IPS-NIHi11 (cell line): ENCODE data around the gene NFKBIL1.
A peak's percentile ranks its signal among the peaks of the same experiment; 100 is the strongest.
"Not testable (repeated sequence)": the region's sequence is repeated elsewhere in the genome, so short reads cannot be mapped to it uniquely, and the experiment has no call there.

Experiments
- DNase-seq: peaks from one replicate; pipeline ENCODE4 v3.0.0; 2012; ENCODE audit warnings: mixed read lengths, low spot score

Gene NFKBIL1

GRCh38 chr6:31546958-31547726 lies at the start of gene NFKBIL1:
NFKBIL1 (plus strand) TSS chr6:31547608; CDS start chr6:31547695, 87 bp downstream.
- DNase-seq = peak; percentile 91

GRCh38 chr6:31498748-31499147 lies 48.7 kb upstream of the NFKBIL1 start:
- peak; percentile 30 for DNase-seq

GRCh38 chr6:31499648-31500047 lies 47.8 kb upstream of the NFKBIL1 start:
- not testable (repeated sequence) for DNase-seq

GRCh38 chr6:31502586-31502985 lies 44.8 kb upstream of the NFKBIL1 start:
- no peak for DNase-seq

- not testable (repeated sequence) for DNase-seq
Observed at GRCh38 chr6:31509036-31509435, 38.4 kb upstream of the NFKBIL1 start.

GRCh38 chr6:31510007-31510406 lies 37.4 kb upstream of the NFKBIL1 start:
- no peak for DNase-seq

- no peak for DNase-seq
Observed at GRCh38 chr6:31513456-31514165, 33.8 kb upstream of the NFKBIL1 start.

GRCh38 chr6:31521835-31522234 lies 25.6 kb upstream of the NFKBIL1 start:
- no peak for DNase-seq

GRCh38 chr6:31525553-31525931 lies 21.9 kb upstream of the NFKBIL1 start:
- DNase-seq = no peak

GRCh38 chr6:31525932-31526591 lies 21.3 kb upstream of the NFKBIL1 start:
- no peak for DNase-seq

GRCh38 chr6:31528307-31528777 lies 19.1 kb upstream of the NFKBIL1 start:
- DNase-seq = no peak

- no peak for DNase-seq
Observed at GRCh38 chr6:31528821-31529328, 18.5 kb upstream of the NFKBIL1 start, which contains the start of gene MCCD1. MCCD1 (plus strand) TSS chr6:31528962; CDS start chr6:31529015, 53 bp downstream.

GRCh38 chr6:31529329-31530150 lies 17.9 kb upstream of the NFKBIL1 start:
- no peak for DNase-seq

GRCh38 chr6:31530659-31531058 lies 16.7 kb upstream of the NFKBIL1 start:
- DNase-seq = no peak

GRCh38 chr6:31531162-31531561 lies 16.2 kb upstream of the NFKBIL1 start:
- DNase-seq = no peak

- DNase-seq = no peak
Observed at GRCh38 chr6:31531771-31532643, 15.4 kb upstream of the NFKBIL1 start.

GRCh38 chr6:31532644-31533454 lies 14.6 kb upstream of the NFKBIL1 start:
- DNase-seq = no peak

- DNase-seq = no peak
Observed at GRCh38 chr6:31533455-31533841, 14.0 kb upstream of the NFKBIL1 start.

GRCh38 chr6:31534011-31534410 lies 13.4 kb upstream of the NFKBIL1 start:
- no peak for DNase-seq
